WTC11 (cell line): Measurements from ENCODE around the gene TUBB2B. TPM values are rescaled to one million over a fixed set of nuclear protein-coding genes. Genes with fewer than 3 reads are reported as not detected.

ENCODE experiments used
- ATAC-seq: fragments of 200-7000 bp; cut with Tn5 transposase; 2 replicates; pipeline ENCODE4 v1.10.0; 2021; ENCODE audit warnings: mild to moderate bottlenecking, moderate library complexity
- CTCF ChIA-PET: fragments of 300-600 bp; sonication (Branson Sonifier 250); formaldehyde crosslinking; loops from one replicate; lab custom pipeline; 2021; ENCODE audit warnings: antibody characterized with exemption; lab: Charles Lee
- POLR2A ChIA-PET: fragments of 350-600 bp; sonication (Branson Sonifier 250); formaldehyde crosslinking; loops from one replicate; lab custom pipeline; 2021; ENCODE audit warnings: antibody characterized with exemption; lab: Charles Lee
- DNase-seq: peaks from one replicate; pipeline ENCODE4 v3.0.0; 2021; ENCODE audit warnings: low spot score
- H3K27ac Mint-ChIP-seq: 2 replicates; pipeline ENCODE4 v1.8.0; 2021; ENCODE audit warnings: mixed read lengths
- H3K27me3 Mint-ChIP-seq: 2 replicates; pipeline ENCODE4 v1.8.0; 2021; ENCODE audit warnings: low read depth, mild to moderate bottlenecking, moderate library complexity, mixed read lengths
- H3K36me3 Mint-ChIP-seq: 2 replicates; pipeline ENCODE4 v1.8.0; 2021; ENCODE audit warnings: mixed read lengths
- H3K4me1 Mint-ChIP-seq: 2 replicates; pipeline ENCODE4 v1.8.0; 2022; ENCODE audit warnings: mixed read lengths
- H3K4me3 Mint-ChIP-seq: 2 replicates; pipeline ENCODE4 v1.8.0; 2021; ENCODE audit warnings: mild to moderate bottlenecking, moderate library complexity, mixed read lengths
- H3K9me3 Mint-ChIP-seq: 2 replicates; pipeline ENCODE4 v1.8.0; 2021; ENCODE audit warnings: mixed read lengths
- EMX1 ChIP-seq: fragments of 250-450 bp; sonication (Bioruptor Pico); IDR thresholded peaks from 2 replicates; pipeline ENCODE4 v1.8.0; 2021; ENCODE audit warnings: mild to moderate bottlenecking
- ETV6 ChIP-seq: sonication (generic); formaldehyde crosslinking; IDR thresholded peaks from 2 replicates; pipeline ENCODE4 v1.8.1; 2022; ENCODE audit warnings: mild to moderate bottlenecking, missing genetic modification reagents
- HMGA2 ChIP-seq: fragments of 250-450 bp; sonication (Bioruptor Pico); IDR thresholded peaks from 2 replicates; pipeline ENCODE4 v1.4.0; 2021; ENCODE audit warnings: mild to moderate bottlenecking, moderate library complexity
- JUN ChIP-seq: sonication (generic); formaldehyde crosslinking; IDR thresholded peaks from 2 replicates; pipeline ENCODE4 v1.8.0; 2023; ENCODE audit warnings: mild to moderate bottlenecking, missing genetic modification reagents
- MYBL2 ChIP-seq: sonication (generic); formaldehyde crosslinking; IDR thresholded peaks from 2 replicates; pipeline ENCODE4 v1.8.1; 2023; ENCODE audit warnings: mild to moderate bottlenecking, moderate library complexity, missing genetic modification reagents
- NFE2L1 ChIP-seq: sonication (generic); formaldehyde crosslinking; IDR thresholded peaks from 2 replicates; pipeline ENCODE4 v1.8.1; 2023; ENCODE audit warnings: missing genetic modification reagents
- NR2C2 ChIP-seq: sonication (generic); formaldehyde crosslinking; IDR thresholded peaks from 2 replicates; pipeline ENCODE4 v1.8.0; 2022; ENCODE audit warnings: mild to moderate bottlenecking, missing genetic modification reagents
- RORB ChIP-seq: fragments of 250-450 bp; sonication (Bioruptor Pico); IDR thresholded peaks from 2 replicates; pipeline ENCODE4 v1.9.0; 2021; ENCODE audit warnings: mild to moderate bottlenecking
- ZNF263 ChIP-seq: sonication (generic); formaldehyde crosslinking; IDR thresholded peaks from 2 replicates; pipeline ENCODE4 v1.8.1; 2022; ENCODE audit warnings: low read depth, mild to moderate bottlenecking, moderate library complexity, missing genetic modification reagents
- ZNF317 ChIP-seq: sonication (generic); formaldehyde crosslinking; IDR thresholded peaks from 2 replicates; pipeline ENCODE4 v1.8.1; 2023; ENCODE audit warnings: low read depth, mild to moderate bottlenecking, moderate library complexity, missing genetic modification reagents, borderline replicate concordance
- total RNA-seq: library from RNA; stranded (reverse); gene quantifications from 3 replicates; pipeline ENCODE4 v1.2.3, GENCODE V29; 2021
- TF ChIP-seq, protein P1 (sequence below): sonication (generic); formaldehyde crosslinking; IDR thresholded peaks from 2 replicates; pipeline ENCODE4 v1.8.0; 2022; ENCODE audit warnings: mild to moderate bottlenecking, missing genetic modification reagents
- TF ChIP-seq, protein P2 (sequence below): sonication (generic); formaldehyde crosslinking; IDR thresholded peaks from 2 replicates; pipeline ENCODE4 v1.8.1; 2023; ENCODE audit warnings: mild to moderate bottlenecking, missing genetic modification reagents, moderate library complexity
- TF ChIP-seq, protein P3 (sequence below): fragments of 250-450 bp; sonication (Bioruptor Pico); IDR thresholded peaks from 2 replicates; pipeline ENCODE4 v1.8.0; 2021; ENCODE audit warnings: mild to moderate bottlenecking
- TF ChIP-seq, protein P4 (sequence below): sonication (generic); formaldehyde crosslinking; IDR thresholded peaks from 2 replicates; pipeline ENCODE4 v1.8.0; 2022; ENCODE audit warnings: missing genetic modification reagents
- TF ChIP-seq, protein P5 (sequence below): sonication (generic); formaldehyde crosslinking; IDR thresholded peaks from 2 replicates; pipeline ENCODE4 v1.8.1; 2022; ENCODE audit warnings: low read depth, mild to moderate bottlenecking, moderate library complexity, missing genetic modification reagents, borderline replicate concordance
- TF ChIP-seq, protein P6 (sequence below): sonication (generic); formaldehyde crosslinking; IDR thresholded peaks from 2 replicates; pipeline ENCODE4 v1.8.0; 2023; ENCODE audit warnings: missing genetic modification reagents, mild to moderate bottlenecking, borderline replicate concordance

TUBB2B gene
- total RNA-seq, 1 experiment from 2014 or later = 591 TPM

DNA sequence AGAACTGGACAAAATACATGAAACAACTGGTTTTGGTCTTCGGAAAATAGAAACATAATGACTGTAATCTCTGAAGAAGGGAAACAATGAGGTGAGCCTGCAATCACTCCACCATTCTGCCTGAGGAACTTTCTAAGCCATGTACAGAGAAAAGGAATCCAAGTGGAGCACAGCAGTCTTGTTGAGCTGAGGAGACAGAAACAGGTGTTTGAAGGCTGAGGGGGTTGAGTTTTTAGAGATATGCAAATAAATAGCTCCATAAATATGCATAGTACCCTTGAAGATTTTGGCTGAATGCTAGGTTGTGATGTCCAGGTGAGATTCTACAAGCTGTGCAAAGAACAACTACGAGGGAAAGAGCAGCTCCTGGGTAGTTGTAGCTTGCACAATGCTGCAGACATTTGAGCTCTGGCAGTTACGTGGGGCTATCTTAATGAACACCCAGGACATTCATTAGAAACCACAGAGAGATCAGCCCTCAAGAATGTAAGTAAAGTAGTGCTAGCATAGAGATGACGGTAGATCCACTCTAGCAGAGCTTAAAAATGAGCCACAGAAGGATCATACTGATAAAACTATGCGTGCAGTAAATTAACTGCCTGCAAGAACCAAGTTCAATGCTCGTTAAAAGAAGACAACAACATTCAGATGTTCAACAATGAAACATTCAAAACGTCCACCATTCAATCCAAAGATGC, 24.3 kb downstream of the TUBB2B start:
- H3K4me3 Mint-ChIP-seq = no peak overlapping the region
- H3K9me3 Mint-ChIP-seq = peaks cover 17% of the 10 kb centered on the region
- DNase-seq (no peak), ATAC-seq (no peak)
- peaks cover 34% of the 10 kb centered on the region for H3K4me1 Mint-ChIP-seq
- no peak overlapping the region for H3K27ac Mint-ChIP-seq
- ChIA-PET CTCF (interaction anchor here (0.7 to 1.4 kb wide), 3 partner anchors 12 to 144 kb away, joined by 3 to 6 read pairs (median 5); no protein-coding TSS in a partner anchor), POLR2A (interaction anchor here (1.7 kb wide), 1 partner anchor 24 kb away, joined by 6 read pairs; the partner anchor contains the start of gene TUBB2B)
- H3K27me3 Mint-ChIP-seq = no peaks in the 10 kb centered on the region; the same call in 1 of the 2 replicates
- TF ChIP-seq ETV6 (CRISPR knock-in tag) (no peak), JUN (CRISPR knock-in tag) (no peak), MYBL2 (CRISPR knock-in tag) (no peak), NR2C2 (no peak), RORB (no peak), ZNF317 (no peak)
- TF ChIP-seq, protein P1, sequence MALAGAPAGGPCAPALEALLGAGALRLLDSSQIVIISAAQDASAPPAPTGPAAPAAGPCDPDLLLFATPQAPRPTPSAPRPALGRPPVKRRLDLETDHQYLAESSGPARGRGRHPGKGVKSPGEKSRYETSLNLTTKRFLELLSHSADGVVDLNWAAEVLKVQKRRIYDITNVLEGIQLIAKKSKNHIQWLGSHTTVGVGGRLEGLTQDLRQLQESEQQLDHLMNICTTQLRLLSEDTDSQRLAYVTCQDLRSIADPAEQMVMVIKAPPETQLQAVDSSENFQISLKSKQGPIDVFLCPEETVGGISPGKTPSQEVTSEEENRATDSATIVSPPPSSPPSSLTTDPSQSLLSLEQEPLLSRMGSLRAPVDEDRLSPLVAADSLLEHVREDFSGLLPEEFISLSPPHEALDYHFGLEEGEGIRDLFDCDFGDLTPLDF (CRISPR knock-in tag) = no peak
- TF ChIP-seq, protein P2, sequence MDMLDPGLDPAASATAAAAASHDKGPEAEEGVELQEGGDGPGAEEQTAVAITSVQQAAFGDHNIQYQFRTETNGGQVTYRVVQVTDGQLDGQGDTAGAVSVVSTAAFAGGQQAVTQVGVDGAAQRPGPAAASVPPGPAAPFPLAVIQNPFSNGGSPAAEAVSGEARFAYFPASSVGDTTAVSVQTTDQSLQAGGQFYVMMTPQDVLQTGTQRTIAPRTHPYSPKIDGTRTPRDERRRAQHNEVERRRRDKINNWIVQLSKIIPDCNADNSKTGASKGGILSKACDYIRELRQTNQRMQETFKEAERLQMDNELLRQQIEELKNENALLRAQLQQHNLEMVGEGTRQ (CRISPR knock-in tag) = no peak
- TF ChIP-seq, protein P3, sequence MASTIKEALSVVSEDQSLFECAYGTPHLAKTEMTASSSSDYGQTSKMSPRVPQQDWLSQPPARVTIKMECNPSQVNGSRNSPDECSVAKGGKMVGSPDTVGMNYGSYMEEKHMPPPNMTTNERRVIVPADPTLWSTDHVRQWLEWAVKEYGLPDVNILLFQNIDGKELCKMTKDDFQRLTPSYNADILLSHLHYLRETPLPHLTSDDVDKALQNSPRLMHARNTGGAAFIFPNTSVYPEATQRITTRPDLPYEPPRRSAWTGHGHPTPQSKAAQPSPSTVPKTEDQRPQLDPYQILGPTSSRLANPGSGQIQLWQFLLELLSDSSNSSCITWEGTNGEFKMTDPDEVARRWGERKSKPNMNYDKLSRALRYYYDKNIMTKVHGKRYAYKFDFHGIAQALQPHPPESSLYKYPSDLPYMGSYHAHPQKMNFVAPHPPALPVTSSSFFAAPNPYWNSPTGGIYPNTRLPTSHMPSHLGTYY = no peak
- TF ChIP-seq, protein P4, sequence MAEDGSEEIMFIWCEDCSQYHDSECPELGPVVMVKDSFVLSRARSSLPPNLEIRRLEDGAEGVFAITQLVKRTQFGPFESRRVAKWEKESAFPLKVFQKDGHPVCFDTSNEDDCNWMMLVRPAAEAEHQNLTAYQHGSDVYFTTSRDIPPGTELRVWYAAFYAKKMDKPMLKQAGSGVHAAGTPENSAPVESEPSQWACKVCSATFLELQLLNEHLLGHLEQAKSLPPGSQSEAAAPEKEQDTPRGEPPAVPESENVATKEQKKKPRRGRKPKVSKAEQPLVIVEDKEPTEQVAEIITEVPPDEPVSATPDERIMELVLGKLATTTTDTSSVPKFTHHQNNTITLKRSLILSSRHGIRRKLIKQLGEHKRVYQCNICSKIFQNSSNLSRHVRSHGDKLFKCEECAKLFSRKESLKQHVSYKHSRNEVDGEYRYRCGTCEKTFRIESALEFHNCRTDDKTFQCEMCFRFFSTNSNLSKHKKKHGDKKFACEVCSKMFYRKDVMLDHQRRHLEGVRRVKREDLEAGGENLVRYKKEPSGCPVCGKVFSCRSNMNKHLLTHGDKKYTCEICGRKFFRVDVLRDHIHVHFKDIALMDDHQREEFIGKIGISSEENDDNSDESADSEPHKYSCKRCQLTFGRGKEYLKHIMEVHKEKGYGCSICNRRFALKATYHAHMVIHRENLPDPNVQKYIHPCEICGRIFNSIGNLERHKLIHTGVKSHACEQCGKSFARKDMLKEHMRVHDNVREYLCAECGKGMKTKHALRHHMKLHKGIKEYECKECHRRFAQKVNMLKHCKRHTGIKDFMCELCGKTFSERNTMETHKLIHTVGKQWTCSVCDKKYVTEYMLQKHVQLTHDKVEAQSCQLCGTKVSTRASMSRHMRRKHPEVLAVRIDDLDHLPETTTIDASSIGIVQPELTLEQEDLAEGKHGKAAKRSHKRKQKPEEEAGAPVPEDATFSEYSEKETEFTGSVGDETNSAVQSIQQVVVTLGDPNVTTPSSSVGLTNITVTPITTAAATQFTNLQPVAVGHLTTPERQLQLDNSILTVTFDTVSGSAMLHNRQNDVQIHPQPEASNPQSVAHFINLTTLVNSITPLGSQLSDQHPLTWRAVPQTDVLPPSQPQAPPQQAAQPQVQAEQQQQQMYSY (CRISPR knock-in tag) = no peak
- H3K36me3 Mint-ChIP-seq = peaks cover 9% of the 10 kb centered on the region

DNA sequence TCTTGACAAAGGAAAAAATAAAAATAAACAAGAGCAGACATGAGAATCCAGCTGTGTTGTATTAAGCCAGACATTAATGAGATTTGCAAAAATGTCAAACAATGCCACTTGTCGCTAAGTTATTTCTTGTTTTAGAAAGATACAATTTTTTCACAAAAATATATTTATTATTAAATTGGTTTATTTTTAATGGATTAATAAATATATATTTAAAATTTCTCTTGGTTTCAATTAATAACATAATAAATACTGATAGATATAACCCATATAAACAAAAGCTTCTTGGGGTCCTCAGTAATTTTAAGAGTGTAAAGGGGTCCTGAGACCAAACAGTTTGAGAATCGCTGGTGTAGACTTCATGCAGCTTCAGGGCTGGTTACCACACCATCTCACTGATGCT, 26.1 kb downstream of the TUBB2B start:
- POLR2A ChIA-PET = no interaction called here
- peaks cover 26% of the 10 kb centered on the region for H3K4me1 Mint-ChIP-seq
- H3K9me3 Mint-ChIP-seq = peaks cover 18% of the 10 kb centered on the region
- H3K27ac Mint-ChIP-seq = no peak overlapping the region
- peak; percentile 95 for TF ChIP-seq HMGA2 (CRISPR knock-in tag)
- TF ChIP-seq, protein P5, sequence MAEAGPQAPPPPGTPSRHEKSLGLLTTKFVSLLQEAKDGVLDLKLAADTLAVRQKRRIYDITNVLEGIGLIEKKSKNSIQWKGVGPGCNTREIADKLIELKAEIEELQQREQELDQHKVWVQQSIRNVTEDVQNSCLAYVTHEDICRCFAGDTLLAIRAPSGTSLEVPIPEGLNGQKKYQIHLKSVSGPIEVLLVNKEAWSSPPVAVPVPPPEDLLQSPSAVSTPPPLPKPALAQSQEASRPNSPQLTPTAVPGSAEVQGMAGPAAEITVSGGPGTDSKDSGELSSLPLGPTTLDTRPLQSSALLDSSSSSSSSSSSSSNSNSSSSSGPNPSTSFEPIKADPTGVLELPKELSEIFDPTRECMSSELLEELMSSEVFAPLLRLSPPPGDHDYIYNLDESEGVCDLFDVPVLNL (CRISPR knock-in tag) = no peak
- no peak for ATAC-seq
- H3K27me3 Mint-ChIP-seq = no peaks in the 10 kb centered on the region; the same call in 1 of the 2 replicates
- peaks cover 9% of the 10 kb centered on the region for H3K36me3 Mint-ChIP-seq
- CTCF ChIA-PET = no interaction called here
- H3K4me3 Mint-ChIP-seq = no peak overlapping the region
- no peak for DNase-seq

DNA sequence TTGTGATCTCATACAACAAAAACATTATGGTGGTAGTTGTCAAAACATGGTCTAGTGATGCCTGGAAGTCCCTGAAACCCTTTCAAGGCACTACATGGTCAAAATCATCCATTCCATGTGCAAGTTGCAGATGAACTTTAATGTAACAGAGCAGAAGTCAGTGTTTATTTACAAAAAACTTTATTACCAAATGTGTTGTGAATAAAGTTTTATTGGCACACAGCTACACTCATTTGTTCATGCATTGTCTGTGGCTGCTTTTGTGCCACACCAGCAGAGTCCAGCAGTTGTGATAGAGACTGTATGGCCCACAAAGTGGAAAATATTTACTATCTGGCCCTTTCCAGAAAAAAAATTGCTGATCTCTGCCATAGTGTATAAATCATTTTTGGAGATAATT, 26.8 kb downstream of the TUBB2B start:
- Mint-ChIP-seq H3K9me3 (peaks cover 18% of the 10 kb centered on the region), H3K36me3 (peaks cover 9% of the 10 kb centered on the region), H3K27me3 (no peaks in the 10 kb centered on the region; the same call in 1 of the 2 replicates), H3K27ac (no peak overlapping the region), H3K4me3 (no peak overlapping the region), H3K4me1 (peaks cover 23% of the 10 kb centered on the region)
- CTCF ChIA-PET = no interaction called here
- TF ChIP-seq EMX1 (CRISPR knock-in tag) (no peak), HMGA2 (CRISPR knock-in tag) (no peak), NFE2L1 (CRISPR knock-in tag) (no peak), ZNF263 (no peak)
- TF ChIP-seq, protein P6, sequence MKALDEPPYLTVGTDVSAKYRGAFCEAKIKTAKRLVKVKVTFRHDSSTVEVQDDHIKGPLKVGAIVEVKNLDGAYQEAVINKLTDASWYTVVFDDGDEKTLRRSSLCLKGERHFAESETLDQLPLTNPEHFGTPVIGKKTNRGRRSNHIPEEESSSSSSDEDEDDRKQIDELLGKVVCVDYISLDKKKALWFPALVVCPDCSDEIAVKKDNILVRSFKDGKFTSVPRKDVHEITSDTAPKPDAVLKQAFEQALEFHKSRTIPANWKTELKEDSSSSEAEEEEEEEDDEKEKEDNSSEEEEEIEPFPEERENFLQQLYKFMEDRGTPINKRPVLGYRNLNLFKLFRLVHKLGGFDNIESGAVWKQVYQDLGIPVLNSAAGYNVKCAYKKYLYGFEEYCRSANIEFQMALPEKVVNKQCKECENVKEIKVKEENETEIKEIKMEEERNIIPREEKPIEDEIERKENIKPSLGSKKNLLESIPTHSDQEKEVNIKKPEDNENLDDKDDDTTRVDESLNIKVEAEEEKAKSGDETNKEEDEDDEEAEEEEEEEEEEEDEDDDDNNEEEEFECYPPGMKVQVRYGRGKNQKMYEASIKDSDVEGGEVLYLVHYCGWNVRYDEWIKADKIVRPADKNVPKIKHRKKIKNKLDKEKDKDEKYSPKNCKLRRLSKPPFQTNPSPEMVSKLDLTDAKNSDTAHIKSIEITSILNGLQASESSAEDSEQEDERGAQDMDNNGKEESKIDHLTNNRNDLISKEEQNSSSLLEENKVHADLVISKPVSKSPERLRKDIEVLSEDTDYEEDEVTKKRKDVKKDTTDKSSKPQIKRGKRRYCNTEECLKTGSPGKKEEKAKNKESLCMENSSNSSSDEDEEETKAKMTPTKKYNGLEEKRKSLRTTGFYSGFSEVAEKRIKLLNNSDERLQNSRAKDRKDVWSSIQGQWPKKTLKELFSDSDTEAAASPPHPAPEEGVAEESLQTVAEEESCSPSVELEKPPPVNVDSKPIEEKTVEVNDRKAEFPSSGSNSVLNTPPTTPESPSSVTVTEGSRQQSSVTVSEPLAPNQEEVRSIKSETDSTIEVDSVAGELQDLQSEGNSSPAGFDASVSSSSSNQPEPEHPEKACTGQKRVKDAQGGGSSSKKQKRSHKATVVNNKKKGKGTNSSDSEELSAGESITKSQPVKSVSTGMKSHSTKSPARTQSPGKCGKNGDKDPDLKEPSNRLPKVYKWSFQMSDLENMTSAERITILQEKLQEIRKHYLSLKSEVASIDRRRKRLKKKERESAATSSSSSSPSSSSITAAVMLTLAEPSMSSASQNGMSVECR (CRISPR knock-in tag) = no peak
- no peak for DNase-seq
- POLR2A ChIA-PET = interaction anchor here (0.6 kb wide), 1 partner anchor 30 kb away, joined by 3 read pairs; no protein-coding TSS in a partner anchor
- no peak for ATAC-seq
